Inflammatory macrophage treated with lipopolysaccharide for 1 hour (primary cell): ENCODE data around the gene PMEPA1.

Source experiments
- DNase-seq, 2 donors: peaks; one replicate each; pipeline ENCODE4 v3.0.0-alpha.2; 2020 to 2022

Gene PMEPA1

GRCh38 chr20:57735831-57736737 is 26.3 kb upstream of the PMEPA1 start:
- DNase-seq, result no peak

GRCh38 chr20:57734754-57735153 is 24.9 kb upstream of the PMEPA1 start:
- DNase-seq, result no peak

GRCh38 chr20:57732226-57732625 is 22.4 kb upstream of the PMEPA1 start:
- no peak for DNase-seq

- DNase-seq, result no peak
Measured at GRCh38 chr20:57728762-57729161, 18.9 kb upstream of the PMEPA1 start.

GRCh38 chr20:57727863-57728262 is 18.0 kb upstream of the PMEPA1 start:
- DNase-seq, result no peak

- DNase-seq, result no peak
Measured at GRCh38 chr20:57725636-57726035, 15.8 kb upstream of the PMEPA1 start.

GRCh38 chr20:57724610-57725405 is 15.0 kb upstream of the PMEPA1 start:
- DNase-seq, result no peak

GRCh38 chr20:57723816-57724215 is 14.0 kb upstream of the PMEPA1 start:
- DNase-seq, result no peak

- DNase-seq, result no peak
Measured at GRCh38 chr20:57719951-57720350, 10.1 kb upstream of the PMEPA1 start.

GRCh38 chr20:57718490-57719009 is 8.7 kb upstream of the PMEPA1 start:
- peak; percentile 97 to 98 for DNase-seq

GRCh38 chr20:57717797-57718196 is 8.0 kb upstream of the PMEPA1 start:
- no peak for DNase-seq

GRCh38 chr20:57716901-57717300 is 7.1 kb upstream of the PMEPA1 start:
- DNase-seq, result peak in 1 of 2 donors; percentile 33

- DNase-seq, result peak in 1 of 2 donors; percentile 27
Measured at GRCh38 chr20:57716202-57716601, 6.4 kb upstream of the PMEPA1 start.

GRCh38 chr20:57715268-57715904 is 5.6 kb upstream of the PMEPA1 start:
- DNase-seq, result no peak

GRCh38 chr20:57714409-57715267 is 4.8 kb upstream of the PMEPA1 start:
- DNase-seq, result no peak

- DNase-seq, result no peak
Measured at GRCh38 chr20:57713951-57714350, 4.1 kb upstream of the PMEPA1 start.

GRCh38 chr20:57713505-57713903 is 3.7 kb upstream of the PMEPA1 start:
- DNase-seq, result peak; percentile 83

- no peak for DNase-seq
Measured at GRCh38 chr20:57712851-57713504, 3.2 kb upstream of the PMEPA1 start.

GRCh38 chr20:57712341-57712740 is 2.5 kb upstream of the PMEPA1 start:
- DNase-seq, result no peak

- no peak for DNase-seq
Measured at GRCh38 chr20:57711826-57712225, 2.0 kb upstream of the PMEPA1 start.

- no peak for DNase-seq
Measured at GRCh38 chr20:57711311-57711712, 1.5 kb upstream of the PMEPA1 start.

GRCh38 chr20:57710841-57711240 is 1.0 kb upstream of the PMEPA1 start:
- no peak for DNase-seq
